Keratinocyte (primary cell): ENCODE measurements around the gene CSTB.
"Not testable (repeated sequence)": the region's sequence is repeated elsewhere in the genome, so short reads cannot be mapped to it uniquely, and the experiment has no call there.

Experiments used
- CTCF ChIP-seq, 3 experiments: IDR thresholded peaks in 1 of 3; conservative IDR thresholded peaks in 1 of 3; optimal IDR thresholded peaks in 1 of 3; 2 replicates in 2 of 3; 3 replicates in 1 of 3; pipeline versions ENCODE3 to v1.5.1; 2011; ENCODE audit warnings: low read length in 3 of 3, mild to moderate bottlenecking in 3 of 3, moderate library complexity in 2 of 3, control low read depth in 1 of 3, inconsistent platforms in 1 of 3; ENCODE audit not compliant: insufficient read depth in 2 of 3; ENCODE audit errors: extremely low read depth in 1 of 3
- EZH2 ChIP-seq: IDR thresholded peaks from one replicate; pipeline ENCODE4 v1.6.1; 2012; ENCODE audit warnings: inconsistent platforms, mild to moderate bottlenecking, low read length, moderate library complexity

DNA sequence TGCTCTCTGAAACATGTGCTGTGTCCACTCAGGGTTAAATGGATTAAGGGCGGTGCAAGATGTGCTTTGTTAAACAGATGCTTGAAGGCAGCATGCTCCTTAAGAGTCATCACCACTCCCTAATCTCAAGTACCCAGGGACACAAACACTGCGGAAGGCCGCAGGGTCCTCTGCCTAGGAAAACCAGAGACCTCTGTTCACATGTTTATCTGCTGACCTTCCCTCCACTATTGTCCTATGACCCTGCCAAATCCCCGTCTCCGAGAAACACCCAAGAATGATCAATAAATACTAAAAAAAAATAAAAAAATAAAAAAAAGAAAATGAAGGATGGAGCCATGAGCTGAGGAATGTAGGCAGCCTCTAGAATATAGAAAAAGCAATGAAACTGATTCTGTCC is 46.6 kb upstream of the CSTB start:
- not testable (repeated sequence) for TF ChIP-seq EZH2; CTCF (optimal IDR thresholded peaks at IDR 0.05 in 1 of 3, IDR thresholded peaks at IDR 0.05 in 1 of 3, conservative IDR thresholded peaks at IDR 0.05 in 1 of 3; ENCODE audit: extremely low read depth in 1 of 3, insufficient read depth in 2 of 3, low read length in 3 of 3)
